Parathyroid adenoma (tissue), 2 donors: Measurements from ENCODE around the gene TAF8.

Experiments used
- H2AFZ ChIP-seq: fragments of 300-600 bp; sonication (generic); one replicate; pipeline ENCODE4 v1.7.0; 2017; ENCODE audit warnings: antibody characterized with exemption, mild to moderate bottlenecking
- H3K27ac ChIP-seq: fragments of 300-600 bp; sonication (generic); one replicate; pipeline ENCODE4 v1.7.0; 2017
- H3K27me3 ChIP-seq: fragments of 300-600 bp; sonication (generic); one replicate; pipeline ENCODE4 v1.7.0; 2017; ENCODE audit warnings: low read length; ENCODE audit not compliant: control insufficient read depth, insufficient read depth
- H3K36me3 ChIP-seq: fragments of 300-600 bp; sonication (generic); one replicate; pipeline ENCODE4 v1.7.0; 2017; ENCODE audit warnings: low read length; ENCODE audit not compliant: control insufficient read depth, insufficient read depth
- H3K4me1 ChIP-seq: fragments of 300-600 bp; sonication (generic); one replicate; pipeline ENCODE4 v1.7.0; 2017; ENCODE audit warnings: control low read depth
- H3K4me2 ChIP-seq: fragments of 300-600 bp; sonication (generic); one replicate; pipeline ENCODE4 v1.7.0; 2017; ENCODE audit warnings: low read length
- H3K4me3 ChIP-seq: fragments of 300-600 bp; sonication (generic); one replicate; pipeline ENCODE4 v1.7.0; 2017; ENCODE audit warnings: low read depth, low read length
- H3K79me2 ChIP-seq: fragments of 300-600 bp; sonication (generic); one replicate; pipeline ENCODE4 v1.7.0; 2017; ENCODE audit warnings: control low read depth
- H3K9ac ChIP-seq: fragments of 300-600 bp; sonication (generic); one replicate; pipeline ENCODE4 v1.7.0; 2017; ENCODE audit warnings: mild to moderate bottlenecking
- H3K9me3 ChIP-seq: fragments of 300-600 bp; sonication (generic); one replicate; pipeline ENCODE4 v1.7.0; 2017; ENCODE audit warnings: low read length; ENCODE audit not compliant: control insufficient read depth
- CTCF ChIP-seq: fragments of 300-600 bp; sonication (generic); IDR thresholded peaks from one replicate; pipeline ENCODE4 v1.7.0; 2017; ENCODE audit warnings: antibody characterized with exemption, mild to moderate bottlenecking
- donor health status: primary hyperparathyroidism.

The TAF8 gene

GRCh38 chr6:42110683-42111082 is 60.4 kb downstream of the TAF8 start:
- H3K9me3 ChIP-seq = no peaks in the 10 kb centered on the region
- no peak for TF ChIP-seq CTCF
- H3K4me1 ChIP-seq = no peaks in the 10 kb centered on the region
- no peak overlapping the region for H3K27ac ChIP-seq
- H3K4me3 ChIP-seq = no peak overlapping the region
- H3K9ac ChIP-seq = no peak overlapping the region
- no peaks in the 10 kb centered on the region for H3K27me3 ChIP-seq
- H3K36me3 ChIP-seq = no peaks in the 10 kb centered on the region
- no peak overlapping the region for H2AFZ ChIP-seq
- no peak overlapping the region for H3K4me2 ChIP-seq
- H3K79me2 ChIP-seq = no peaks in the 10 kb centered on the region

DNA sequence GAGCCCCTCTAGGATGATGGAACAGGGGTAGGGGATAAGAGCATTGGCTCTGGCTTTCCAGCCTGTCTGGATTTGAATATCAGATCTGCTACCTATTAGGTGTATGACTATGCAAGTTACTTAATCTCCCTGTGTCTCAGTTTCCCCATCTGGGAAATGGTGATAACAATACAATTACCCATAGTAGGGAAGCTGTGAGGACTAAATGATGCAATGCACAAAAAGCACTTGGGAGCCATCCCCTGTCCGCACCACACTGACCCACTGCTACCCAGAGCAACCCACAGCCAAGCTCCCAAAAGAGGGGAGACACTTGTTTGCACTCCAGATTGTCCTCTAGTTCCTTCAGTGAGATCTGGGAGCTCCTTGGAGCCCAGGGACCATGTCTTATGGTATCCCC is 62.0 kb downstream of the TAF8 start:
- no peak overlapping the region for H3K4me2 ChIP-seq
- no peaks in the 10 kb centered on the region for H3K9me3 ChIP-seq
- H3K36me3 ChIP-seq = no peaks in the 10 kb centered on the region
- H3K27ac ChIP-seq = no peak overlapping the region
- no peaks in the 10 kb centered on the region for H3K4me1 ChIP-seq
- TF ChIP-seq CTCF = no peak
- H3K79me2 ChIP-seq = no peaks in the 10 kb centered on the region
- no peaks in the 10 kb centered on the region for H3K27me3 ChIP-seq
- no peak overlapping the region for H3K4me3 ChIP-seq
- no peak overlapping the region for H2AFZ ChIP-seq
- H3K9ac ChIP-seq = no peak overlapping the region

- H2AFZ ChIP-seq = no peak overlapping the region
- TF ChIP-seq CTCF = no peak
- no peak overlapping the region for H3K4me2 ChIP-seq
- H3K4me3 ChIP-seq = no peak overlapping the region
- no peaks in the 10 kb centered on the region for H3K27me3 ChIP-seq
- H3K9me3 ChIP-seq = no peaks in the 10 kb centered on the region
- H3K79me2 ChIP-seq = no peaks in the 10 kb centered on the region
- no peak overlapping the region for H3K9ac ChIP-seq
- no peaks in the 10 kb centered on the region for H3K36me3 ChIP-seq
- H3K27ac ChIP-seq = no peak overlapping the region
- H3K4me1 ChIP-seq = no peaks in the 10 kb centered on the region
Measured at GRCh38 chr6:42113936-42114636, 63.8 kb downstream of the TAF8 start.

GRCh38 chr6:42117843-42118161 is 67.5 kb downstream of the TAF8 start:
- Histone ChIP-seq H3K9ac (no peak overlapping the region), H3K36me3 (no peaks in the 10 kb centered on the region), H3K79me2 (no peaks in the 10 kb centered on the region), H3K4me1 (no peaks in the 10 kb centered on the region), H3K9me3 (no peaks in the 10 kb centered on the region), H3K27ac (peak overlapping the region; percentile 20), H3K4me2 (no peak overlapping the region), H3K27me3 (no peaks in the 10 kb centered on the region), H2AFZ (peak overlapping the region; percentile 52), H3K4me3 (no peak overlapping the region)
- no peak for TF ChIP-seq CTCF
